SK-N-SH treated with all-trans-retinoic acid at 6 μM for 48 hours (cell line): ENCODE results near the gene CXCL13.

ENCODE experiments used
- ATAC-seq: fragments of 200-7000 bp; cut with Tn5 transposase; 3 replicates; pipeline ENCODE4 v1.9.1; 2020; ENCODE audit warnings: mild to moderate bottlenecking, moderate library complexity
- ARNTL ChIP-seq: fragments of 450-650 bp; formaldehyde crosslinking; IDR thresholded peaks from 2 replicates; pipeline ENCODE4 v1.5.0; 2020; ENCODE audit warnings: low read depth, mild to moderate bottlenecking, moderate library complexity, borderline replicate concordance
- BACH2 ChIP-seq: fragments of 250-450 bp; sonication (Bioruptor Pico); IDR thresholded peaks from 2 replicates; pipeline ENCODE4 v1.9.0; 2021; ENCODE audit warnings: mild to moderate bottlenecking, borderline replicate concordance
- CSDC2 ChIP-seq: fragments of 250-450 bp; sonication (Bioruptor Pico); IDR thresholded peaks from 2 replicates; pipeline ENCODE4 v1.5.0; 2020; ENCODE audit warnings: mild to moderate bottlenecking, moderate library complexity
- GLIS3 ChIP-seq: fragments of 250-450 bp; sonication (Bioruptor Pico); IDR thresholded peaks from 2 replicates; pipeline ENCODE4 v1.5.0; 2020; ENCODE audit warnings: mild to moderate bottlenecking, moderate library complexity
- ISL1 ChIP-seq: fragments of 250-450 bp; sonication (Bioruptor Pico); IDR thresholded peaks from 2 replicates; pipeline ENCODE4 v2.1.2; 2022; ENCODE audit warnings: mild to moderate bottlenecking, moderate library complexity
- OSR1 ChIP-seq: fragments of 250-450 bp; sonication (Bioruptor Pico); IDR thresholded peaks from 2 replicates; pipeline ENCODE4 v1.8.0; 2022; ENCODE audit warnings: moderate library complexity, mild to moderate bottlenecking, inconsistent platforms
- PPARA ChIP-seq: fragments of 250-450 bp; sonication (Bioruptor Pico); IDR thresholded peaks from 2 replicates; pipeline ENCODE4 v1.5.0; 2020; ENCODE audit warnings: mild to moderate bottlenecking, borderline replicate concordance
- RARB ChIP-seq: fragments of 250-450 bp; sonication (Bioruptor Pico); IDR thresholded peaks from 2 replicates; pipeline ENCODE4 v1.8.0; 2021; ENCODE audit warnings: mild to moderate bottlenecking, moderate library complexity
- SNAI2 ChIP-seq: fragments of 250-450 bp; sonication (Bioruptor Pico); IDR thresholded peaks from 2 replicates; pipeline ENCODE4 v1.5.0; 2020; ENCODE audit warnings: mild to moderate bottlenecking, moderate library complexity
- TCF4 ChIP-seq: fragments of 250-450 bp; sonication (Bioruptor Pico); IDR thresholded peaks from 2 replicates; pipeline ENCODE4 v1.8.0; 2021; ENCODE audit warnings: mild to moderate bottlenecking, moderate library complexity, borderline replicate concordance
- TOX ChIP-seq: fragments of 250-450 bp; sonication (Bioruptor Pico); IDR thresholded peaks from 2 replicates; pipeline ENCODE4 v1.8.0; 2021; ENCODE audit warnings: mild to moderate bottlenecking, moderate library complexity, borderline replicate concordance
- ZC3H10 ChIP-seq: fragments of 250-450 bp; sonication (Bioruptor Pico); IDR thresholded peaks from 2 replicates; pipeline ENCODE4 v1.5.1; 2021; ENCODE audit warnings: mild to moderate bottlenecking, moderate library complexity
- ZFP3 ChIP-seq: fragments of 250-450 bp; sonication (Bioruptor Pico); IDR thresholded peaks from 2 replicates; pipeline ENCODE4 v1.5.0; 2020; ENCODE audit warnings: mild to moderate bottlenecking, moderate library complexity
- ZNF565 ChIP-seq: fragments of 450-650 bp; formaldehyde crosslinking; conservative IDR thresholded peaks from 2 replicates; pipeline ENCODE4 v1.5.0; 2020; ENCODE audit warnings: low read depth, mild to moderate bottlenecking, moderate library complexity
- ZNF70 ChIP-seq: fragments of 450-650 bp; formaldehyde crosslinking; IDR thresholded peaks from 2 replicates; pipeline ENCODE4 v1.5.0; 2020; ENCODE audit warnings: mild to moderate bottlenecking, moderate library complexity
- TF ChIP-seq, protein P1 (sequence below): fragments of 250-450 bp; sonication (Bioruptor Pico); IDR thresholded peaks from 2 replicates; pipeline ENCODE4 v1.8.0; 2020; ENCODE audit warnings: mild to moderate bottlenecking, moderate library complexity, borderline replicate concordance
- TF ChIP-seq, protein P2 (sequence below): fragments of 250-450 bp; sonication (Bioruptor Pico); IDR thresholded peaks from 2 replicates; pipeline ENCODE4 v1.8.0; 2021; ENCODE audit warnings: low read depth, mild to moderate bottlenecking, moderate library complexity, borderline replicate concordance
- TF ChIP-seq, protein P3 (sequence below): fragments of 250-450 bp; sonication (Bioruptor Pico); IDR thresholded peaks from 2 replicates; pipeline ENCODE4 v1.5.1; 2021; ENCODE audit warnings: mild to moderate bottlenecking, moderate library complexity
- TF ChIP-seq, protein P4 (sequence below): fragments of 250-450 bp; sonication (Bioruptor Pico); IDR thresholded peaks from 2 replicates; pipeline ENCODE4 v1.5.0; 2020; ENCODE audit warnings: mild to moderate bottlenecking, moderate library complexity
- TF ChIP-seq, protein P5 (sequence below): fragments of 250-450 bp; sonication (Bioruptor Pico); IDR thresholded peaks from 2 replicates; pipeline ENCODE4 v1.5.1; 2020; ENCODE audit warnings: low read depth, mild to moderate bottlenecking, moderate library complexity

CXCL13 gene

DNA sequence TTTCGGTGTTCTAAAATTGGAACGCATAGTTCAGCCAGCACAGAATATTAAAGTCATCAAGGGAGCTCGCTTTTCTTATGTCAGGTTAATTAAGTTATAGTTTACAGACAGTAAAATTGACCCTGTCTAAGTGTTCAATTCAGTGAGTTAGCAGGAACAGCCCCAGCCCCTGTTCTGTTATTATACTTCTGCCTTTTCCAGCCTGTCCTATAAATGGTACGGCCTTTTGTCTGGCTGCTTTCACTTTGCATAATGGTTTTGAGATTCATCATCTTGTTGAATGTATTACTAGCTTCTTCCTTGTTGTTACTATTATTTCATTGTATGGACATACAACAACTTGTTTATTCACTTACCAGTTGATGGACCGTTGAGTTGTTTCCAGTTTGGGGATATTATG, 9.5 kb downstream of the CXCL13 start (continued):
- TF ChIP-seq, protein P1, sequence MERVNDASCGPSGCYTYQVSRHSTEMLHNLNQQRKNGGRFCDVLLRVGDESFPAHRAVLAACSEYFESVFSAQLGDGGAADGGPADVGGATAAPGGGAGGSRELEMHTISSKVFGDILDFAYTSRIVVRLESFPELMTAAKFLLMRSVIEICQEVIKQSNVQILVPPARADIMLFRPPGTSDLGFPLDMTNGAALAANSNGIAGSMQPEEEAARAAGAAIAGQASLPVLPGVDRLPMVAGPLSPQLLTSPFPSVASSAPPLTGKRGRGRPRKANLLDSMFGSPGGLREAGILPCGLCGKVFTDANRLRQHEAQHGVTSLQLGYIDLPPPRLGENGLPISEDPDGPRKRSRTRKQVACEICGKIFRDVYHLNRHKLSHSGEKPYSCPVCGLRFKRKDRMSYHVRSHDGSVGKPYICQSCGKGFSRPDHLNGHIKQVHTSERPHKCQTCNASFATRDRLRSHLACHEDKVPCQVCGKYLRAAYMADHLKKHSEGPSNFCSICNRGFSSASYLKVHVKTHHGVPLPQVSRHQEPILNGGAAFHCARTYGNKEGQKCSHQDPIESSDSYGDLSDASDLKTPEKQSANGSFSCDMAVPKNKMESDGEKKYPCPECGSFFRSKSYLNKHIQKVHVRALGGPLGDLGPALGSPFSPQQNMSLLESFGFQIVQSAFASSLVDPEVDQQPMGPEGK (CRISPR knock-in tag), result no peak
- no peak for TF ChIP-seq ZC3H10 (CRISPR knock-in tag)
- TF ChIP-seq, protein P2, sequence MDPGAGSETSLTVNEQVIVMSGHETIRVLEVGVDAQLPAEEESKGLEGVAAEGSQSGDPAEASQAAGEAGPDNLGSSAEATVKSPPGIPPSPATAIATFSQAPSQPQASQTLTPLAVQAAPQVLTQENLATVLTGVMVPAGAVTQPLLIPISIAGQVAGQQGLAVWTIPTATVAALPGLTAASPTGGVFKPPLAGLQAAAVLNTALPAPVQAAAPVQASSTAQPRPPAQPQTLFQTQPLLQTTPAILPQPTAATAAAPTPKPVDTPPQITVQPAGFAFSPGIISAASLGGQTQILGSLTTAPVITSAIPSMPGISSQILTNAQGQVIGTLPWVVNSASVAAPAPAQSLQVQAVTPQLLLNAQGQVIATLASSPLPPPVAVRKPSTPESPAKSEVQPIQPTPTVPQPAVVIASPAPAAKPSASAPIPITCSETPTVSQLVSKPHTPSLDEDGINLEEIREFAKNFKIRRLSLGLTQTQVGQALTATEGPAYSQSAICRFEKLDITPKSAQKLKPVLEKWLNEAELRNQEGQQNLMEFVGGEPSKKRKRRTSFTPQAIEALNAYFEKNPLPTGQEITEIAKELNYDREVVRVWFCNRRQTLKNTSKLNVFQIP, result no peak
- TF ChIP-seq TOX (CRISPR knock-in tag), result no peak
- no peak for TF ChIP-seq RARB (CRISPR knock-in tag)
- no peak for TF ChIP-seq ARNTL
- TF ChIP-seq ZFP3, result no peak
- TF ChIP-seq CSDC2 (CRISPR knock-in tag), result no peak
- TF ChIP-seq ISL1 (CRISPR knock-in tag), result no peak

DNA sequence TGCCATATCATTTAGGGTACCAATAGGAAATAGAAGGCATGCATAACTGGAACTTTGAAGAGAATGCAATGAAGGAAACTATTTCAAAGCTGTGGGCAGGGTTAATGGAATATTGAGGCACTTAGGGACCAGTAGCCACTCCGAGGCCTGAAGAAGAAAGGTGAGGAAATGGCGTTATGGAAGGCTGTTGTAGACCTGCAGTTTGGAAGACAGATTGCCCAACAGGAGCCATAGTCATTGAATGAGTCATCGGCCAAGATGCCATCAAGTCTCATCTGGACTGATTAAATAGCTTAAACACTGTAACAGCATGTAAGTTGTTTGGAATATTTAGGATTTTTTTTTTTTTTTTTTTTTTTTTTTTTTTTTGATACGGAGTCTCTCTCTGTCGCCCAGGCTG, 11.6 kb downstream of the CXCL13 start:
- no peak for ATAC-seq
- TF ChIP-seq OSR1, result no peak

DNA sequence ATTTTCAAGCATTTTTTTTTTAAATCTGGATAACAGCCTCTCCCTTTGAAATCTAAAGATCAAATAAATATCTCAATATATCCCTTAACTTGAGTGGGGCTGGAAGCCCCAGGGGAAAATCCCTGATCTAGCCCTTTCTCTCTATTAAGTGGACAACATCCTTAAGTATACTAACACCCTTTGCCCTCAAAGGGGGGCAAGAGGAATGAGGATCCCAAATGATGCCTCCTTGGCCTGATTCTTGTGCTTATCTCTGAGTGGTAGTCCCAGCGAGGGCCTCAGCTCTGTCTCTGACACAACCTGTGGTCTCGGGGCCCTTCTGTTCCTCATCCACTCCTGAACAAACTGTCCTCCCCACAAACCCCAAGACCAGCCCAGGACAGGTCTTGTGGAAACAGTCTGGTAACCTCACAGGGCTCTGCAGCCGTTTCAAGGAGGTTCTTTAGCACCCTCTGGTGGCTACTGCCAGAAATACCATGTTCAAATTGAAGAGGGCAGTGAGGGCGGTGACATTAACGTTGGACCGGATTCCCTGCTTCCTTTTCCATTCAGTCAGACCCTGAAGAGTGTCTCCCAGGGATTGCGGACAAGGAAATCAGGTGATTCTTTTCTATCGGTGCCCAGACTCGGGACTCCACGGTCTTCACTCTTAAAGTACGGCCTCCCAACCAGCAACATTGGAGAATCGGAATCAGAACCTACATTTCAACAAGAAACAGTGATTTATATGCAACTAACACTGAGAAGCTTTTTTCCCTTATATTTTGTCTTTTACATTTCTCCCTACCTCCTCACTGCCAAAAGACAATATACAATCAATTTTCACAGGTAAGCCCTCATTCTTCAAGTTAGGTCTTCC, 13.0 kb downstream of the CXCL13 start:
- ATAC-seq, result peak; percentile 99
- TF ChIP-seq ZC3H10 (CRISPR knock-in tag) (no peak), ZNF565 (CRISPR knock-in tag) (no peak), TCF4 (CRISPR knock-in tag) (no peak), TOX (CRISPR knock-in tag) (no peak), ARNTL (no peak), GLIS3 (CRISPR knock-in tag) (no peak), BACH2 (CRISPR knock-in tag) (no peak), SNAI2 (CRISPR knock-in tag) (no peak), ISL1 (CRISPR knock-in tag) (no peak), RARB (CRISPR knock-in tag) (no peak), PPARA (CRISPR knock-in tag) (no peak), OSR1 (no peak), ZFP3 (no peak), ZNF70 (no peak)
- TF ChIP-seq, protein P1 (CRISPR knock-in tag), result no peak
- TF ChIP-seq, protein P3, sequence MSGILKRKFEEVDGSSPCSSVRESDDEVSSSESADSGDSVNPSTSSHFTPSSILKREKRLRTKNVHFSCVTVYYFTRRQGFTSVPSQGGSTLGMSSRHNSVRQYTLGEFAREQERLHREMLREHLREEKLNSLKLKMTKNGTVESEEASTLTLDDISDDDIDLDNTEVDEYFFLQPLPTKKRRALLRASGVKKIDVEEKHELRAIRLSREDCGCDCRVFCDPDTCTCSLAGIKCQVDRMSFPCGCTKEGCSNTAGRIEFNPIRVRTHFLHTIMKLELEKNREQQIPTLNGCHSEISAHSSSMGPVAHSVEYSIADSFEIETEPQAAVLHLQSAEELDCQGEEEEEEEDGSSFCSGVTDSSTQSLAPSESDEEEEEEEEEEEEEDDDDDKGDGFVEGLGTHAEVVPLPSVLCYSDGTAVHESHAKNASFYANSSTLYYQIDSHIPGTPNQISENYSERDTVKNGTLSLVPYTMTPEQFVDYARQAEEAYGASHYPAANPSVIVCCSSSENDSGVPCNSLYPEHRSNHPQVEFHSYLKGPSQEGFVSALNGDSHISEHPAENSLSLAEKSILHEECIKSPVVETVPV (CRISPR knock-in tag), result no peak
- TF ChIP-seq, protein P4, sequence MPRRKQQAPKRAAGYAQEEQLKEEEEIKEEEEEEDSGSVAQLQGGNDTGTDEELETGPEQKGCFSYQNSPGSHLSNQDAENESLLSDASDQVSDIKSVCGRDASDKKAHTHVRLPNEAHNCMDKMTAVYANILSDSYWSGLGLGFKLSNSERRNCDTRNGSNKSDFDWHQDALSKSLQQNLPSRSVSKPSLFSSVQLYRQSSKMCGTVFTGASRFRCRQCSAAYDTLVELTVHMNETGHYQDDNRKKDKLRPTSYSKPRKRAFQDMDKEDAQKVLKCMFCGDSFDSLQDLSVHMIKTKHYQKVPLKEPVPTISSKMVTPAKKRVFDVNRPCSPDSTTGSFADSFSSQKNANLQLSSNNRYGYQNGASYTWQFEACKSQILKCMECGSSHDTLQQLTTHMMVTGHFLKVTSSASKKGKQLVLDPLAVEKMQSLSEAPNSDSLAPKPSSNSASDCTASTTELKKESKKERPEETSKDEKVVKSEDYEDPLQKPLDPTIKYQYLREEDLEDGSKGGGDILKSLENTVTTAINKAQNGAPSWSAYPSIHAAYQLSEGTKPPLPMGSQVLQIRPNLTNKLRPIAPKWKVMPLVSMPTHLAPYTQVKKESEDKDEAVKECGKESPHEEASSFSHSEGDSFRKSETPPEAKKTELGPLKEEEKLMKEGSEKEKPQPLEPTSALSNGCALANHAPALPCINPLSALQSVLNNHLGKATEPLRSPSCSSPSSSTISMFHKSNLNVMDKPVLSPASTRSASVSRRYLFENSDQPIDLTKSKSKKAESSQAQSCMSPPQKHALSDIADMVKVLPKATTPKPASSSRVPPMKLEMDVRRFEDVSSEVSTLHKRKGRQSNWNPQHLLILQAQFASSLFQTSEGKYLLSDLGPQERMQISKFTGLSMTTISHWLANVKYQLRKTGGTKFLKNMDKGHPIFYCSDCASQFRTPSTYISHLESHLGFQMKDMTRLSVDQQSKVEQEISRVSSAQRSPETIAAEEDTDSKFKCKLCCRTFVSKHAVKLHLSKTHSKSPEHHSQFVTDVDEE (CRISPR knock-in tag), result no peak
- TF ChIP-seq, protein P5, sequence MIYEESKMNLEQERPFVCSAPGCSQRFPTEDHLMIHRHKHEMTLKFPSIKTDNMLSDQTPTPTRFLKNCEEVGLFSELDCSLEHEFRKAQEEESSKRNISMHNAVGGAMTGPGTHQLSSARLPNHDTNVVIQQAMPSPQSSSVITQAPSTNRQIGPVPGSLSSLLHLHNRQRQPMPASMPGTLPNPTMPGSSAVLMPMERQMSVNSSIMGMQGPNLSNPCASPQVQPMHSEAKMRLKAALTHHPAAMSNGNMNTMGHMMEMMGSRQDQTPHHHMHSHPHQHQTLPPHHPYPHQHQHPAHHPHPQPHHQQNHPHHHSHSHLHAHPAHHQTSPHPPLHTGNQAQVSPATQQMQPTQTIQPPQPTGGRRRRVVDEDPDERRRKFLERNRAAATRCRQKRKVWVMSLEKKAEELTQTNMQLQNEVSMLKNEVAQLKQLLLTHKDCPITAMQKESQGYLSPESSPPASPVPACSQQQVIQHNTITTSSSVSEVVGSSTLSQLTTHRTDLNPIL (CRISPR knock-in tag), result no peak
- TF ChIP-seq, protein P2, result no peak
- TF ChIP-seq, all 23 proteins: peak for 0
